ENCODE measurements around the gene SNRNP200.
A peak's percentile ranks its signal among the peaks of the same experiment; 100 is the strongest.

The SNRNP200 gene

DNA sequence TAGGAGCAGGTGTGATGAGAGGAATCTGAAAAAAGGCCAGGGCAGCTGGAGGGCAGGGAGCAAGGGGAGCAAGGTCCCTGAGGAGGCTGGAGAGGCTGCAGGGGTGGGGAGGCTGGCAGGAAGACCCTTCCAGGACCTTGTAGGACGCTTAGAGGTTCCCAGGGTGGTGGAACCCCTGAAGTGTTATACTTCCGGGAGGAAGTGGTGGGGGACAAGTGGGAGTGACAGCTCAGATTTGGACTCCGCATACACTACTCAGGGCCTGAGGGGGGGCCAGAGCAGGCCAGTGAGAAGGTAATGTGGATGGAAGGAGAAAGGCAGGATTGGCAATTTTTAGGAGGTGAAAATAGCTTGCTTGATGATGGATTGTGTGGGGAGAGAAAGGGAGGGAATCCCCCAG lies 28.4 kb upstream of the SNRNP200 start:
- DNase-seq (ENCODE audit: low spot score in 2 of 2) (no peak), ATAC-seq (ENCODE audit: low read depth) (no peak)
- peak overlapping the region; percentile 6 for H3K4me3 Mint-ChIP-seq
- peaks cover 35% of the 10 kb centered on the region for H3K4me1 Mint-ChIP-seq
- peak overlapping the region; percentile 51 for H3K27ac Mint-ChIP-seq
- no peaks in the 10 kb centered on the region for H3K36me3 Mint-ChIP-seq
- H3K27me3 Mint-ChIP-seq: no peaks in the 10 kb centered on the region
- H3K9me3 Mint-ChIP-seq: no peaks in the 10 kb centered on the region

DNA sequence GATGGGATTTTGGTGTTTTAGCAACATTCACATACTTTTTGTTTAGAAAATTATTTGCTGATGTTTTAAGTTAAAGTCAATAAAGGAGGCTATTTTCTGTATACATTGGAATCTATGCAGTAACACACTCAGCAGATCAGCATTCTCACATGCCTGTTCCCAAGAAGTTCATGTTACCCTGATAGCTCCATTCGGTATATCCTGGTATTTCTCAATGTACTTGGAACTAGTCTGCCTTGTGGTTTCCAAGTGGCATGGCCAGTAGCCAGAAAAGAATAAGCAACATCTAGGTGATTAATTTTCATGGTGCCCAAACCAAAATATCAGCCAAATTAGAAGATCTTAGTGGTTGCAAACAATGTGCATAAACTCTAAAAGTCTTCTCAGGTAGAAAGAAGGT lies 25.1 kb upstream of the SNRNP200 start:
- no peaks in the 10 kb centered on the region for H3K27me3 Mint-ChIP-seq
- no peaks in the 10 kb centered on the region for H3K36me3 Mint-ChIP-seq
- no peak overlapping the region for H3K4me3 Mint-ChIP-seq
- H3K4me1 Mint-ChIP-seq: peaks cover 25% of the 10 kb centered on the region
- no peaks in the 10 kb centered on the region for H3K9me3 Mint-ChIP-seq
- DNase-seq (ENCODE audit: low spot score in 2 of 2) (no peak), ATAC-seq (ENCODE audit: low read depth) (no peak)
- no peak overlapping the region for H3K27ac Mint-ChIP-seq

DNA sequence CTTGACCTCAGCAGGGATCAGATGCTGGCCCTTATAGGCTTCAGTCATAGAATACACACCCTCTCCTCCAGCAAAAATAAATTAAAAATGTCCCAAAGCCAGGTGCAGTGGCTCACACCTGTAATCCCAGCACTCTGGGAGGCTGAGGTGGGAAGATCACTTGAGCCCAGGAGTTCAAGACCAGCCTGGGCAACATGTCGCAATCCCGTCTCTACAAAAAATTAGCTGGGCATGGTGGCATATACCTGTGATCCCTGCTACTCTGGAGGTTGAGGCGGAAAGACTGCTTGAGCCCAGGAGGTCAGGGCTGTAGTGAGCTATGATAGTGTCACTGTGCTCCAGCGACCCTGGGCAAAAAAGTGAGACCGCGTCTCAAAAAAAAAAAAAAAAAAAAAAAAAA lies 24.5 kb upstream of the SNRNP200 start:
- DNase-seq (ENCODE audit: low spot score in 2 of 2) (no peak), ATAC-seq (ENCODE audit: low read depth) (no peak)
- H3K4me1 Mint-ChIP-seq: peaks cover 24% of the 10 kb centered on the region
- no peak overlapping the region for H3K4me3 Mint-ChIP-seq
- H3K27ac Mint-ChIP-seq: no peak overlapping the region
- no peaks in the 10 kb centered on the region for H3K9me3 Mint-ChIP-seq
- H3K27me3 Mint-ChIP-seq: no peaks in the 10 kb centered on the region
- no peaks in the 10 kb centered on the region for H3K36me3 Mint-ChIP-seq

DNA sequence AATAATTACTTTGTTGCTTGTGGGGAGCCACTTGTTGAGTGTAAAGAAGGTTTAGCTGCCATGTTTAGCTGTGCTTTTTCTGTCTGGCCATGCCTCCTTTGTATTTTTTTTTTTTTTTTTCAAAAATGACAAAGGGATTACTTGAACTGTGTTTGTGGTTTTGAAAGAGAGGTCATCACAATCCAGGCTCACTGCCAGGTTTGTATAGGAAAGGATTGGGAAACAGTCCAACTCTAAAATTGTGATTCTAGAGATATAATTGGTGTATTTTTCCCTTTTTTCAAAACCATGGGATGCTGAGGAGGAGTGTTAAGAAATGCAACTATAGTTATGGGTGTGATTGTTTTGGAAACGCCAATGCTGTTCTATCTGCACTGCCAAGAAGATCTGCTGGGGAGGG lies 24.1 kb upstream of the SNRNP200 start:
- Mint-ChIP-seq H3K4me1 (peaks cover 24% of the 10 kb centered on the region), H3K27ac (no peak overlapping the region), H3K27me3 (no peaks in the 10 kb centered on the region), H3K36me3 (no peaks in the 10 kb centered on the region), H3K4me3 (no peak overlapping the region), H3K9me3 (no peaks in the 10 kb centered on the region)
- DNase-seq (ENCODE audit: low spot score in 2 of 2) (no peak), ATAC-seq (ENCODE audit: low read depth) (no peak)

DNA sequence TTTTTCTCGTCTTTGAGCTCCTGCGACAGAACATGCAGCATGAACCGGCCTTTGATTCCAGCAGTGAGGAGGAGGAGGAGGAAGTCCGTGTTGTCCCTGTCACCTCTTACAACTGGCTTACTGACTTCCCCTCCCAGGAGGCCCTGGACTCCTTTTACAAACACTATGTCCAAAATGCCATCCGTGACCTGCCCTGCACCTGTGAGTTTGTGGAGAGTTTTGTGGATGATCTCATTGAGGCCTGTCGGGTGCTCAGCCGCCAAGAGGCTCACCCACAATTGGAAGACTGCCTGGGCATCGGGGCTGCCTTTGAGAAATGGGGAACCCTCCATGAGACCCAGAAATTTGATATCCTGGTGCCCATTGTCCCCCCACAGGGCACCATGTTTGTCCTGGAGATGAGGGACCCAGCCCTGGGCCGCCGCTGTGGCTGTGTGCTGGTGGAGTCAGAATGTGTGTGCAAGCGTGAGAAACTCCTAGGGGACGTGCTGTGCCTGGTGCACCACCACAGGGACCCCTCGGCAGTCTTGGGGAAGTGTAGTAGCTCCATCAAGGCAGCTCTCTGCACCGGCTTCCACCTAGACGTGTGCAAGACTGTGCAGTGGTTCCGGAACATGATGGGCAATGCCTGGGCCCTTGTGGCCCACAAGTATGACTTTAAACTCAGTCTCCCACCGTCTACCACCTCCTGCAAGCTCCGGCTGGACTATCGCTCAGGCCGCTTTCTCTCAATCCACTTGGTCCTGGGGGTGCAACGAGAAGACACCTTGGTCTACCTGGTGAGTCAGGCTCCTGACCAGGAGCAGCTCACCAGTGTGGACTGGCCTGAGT lies 21.9 kb upstream of the SNRNP200 start:
- no peaks in the 10 kb centered on the region for H3K27me3 Mint-ChIP-seq
- no peaks in the 10 kb centered on the region for H3K36me3 Mint-ChIP-seq
- H3K4me3 Mint-ChIP-seq: no peak overlapping the region
- H3K4me1 Mint-ChIP-seq: peaks cover 22% of the 10 kb centered on the region
- peak overlapping the region; percentile 51 for H3K27ac Mint-ChIP-seq
- ATAC-seq (ENCODE audit: low read depth): no peak
- no peak for DNase-seq (ENCODE audit: low spot score in 2 of 2)
- H3K9me3 Mint-ChIP-seq: no peaks in the 10 kb centered on the region

DNA sequence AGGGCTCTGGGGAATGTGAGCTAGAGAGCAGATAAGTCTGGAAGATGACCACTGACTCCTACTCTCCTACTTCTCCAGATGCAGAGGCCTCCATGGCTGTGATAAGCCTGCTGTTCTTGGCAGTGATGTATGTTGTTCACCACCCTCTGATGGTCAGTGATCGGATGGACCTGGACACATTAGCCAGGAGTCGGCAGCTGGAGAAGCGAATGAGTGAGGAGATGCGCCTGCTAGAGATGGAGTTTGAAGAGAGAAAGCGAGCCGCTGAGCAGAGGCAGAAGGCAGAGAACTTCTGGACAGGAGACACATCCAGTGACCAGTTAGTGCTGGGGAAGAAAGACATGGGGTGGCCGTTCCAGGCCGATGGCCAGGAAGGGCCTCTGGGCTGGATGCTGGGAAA lies 21.2 kb upstream of the SNRNP200 start:
- DNase-seq (ENCODE audit: low spot score in 2 of 2) (no peak), ATAC-seq (ENCODE audit: low read depth) (no peak)
- Mint-ChIP-seq H3K9me3 (no peaks in the 10 kb centered on the region), H3K36me3 (no peaks in the 10 kb centered on the region), H3K4me3 (no peak overlapping the region), H3K27ac (peak overlapping the region; percentile 51), H3K27me3 (no peaks in the 10 kb centered on the region), H3K4me1 (peaks cover 25% of the 10 kb centered on the region)

DNA sequence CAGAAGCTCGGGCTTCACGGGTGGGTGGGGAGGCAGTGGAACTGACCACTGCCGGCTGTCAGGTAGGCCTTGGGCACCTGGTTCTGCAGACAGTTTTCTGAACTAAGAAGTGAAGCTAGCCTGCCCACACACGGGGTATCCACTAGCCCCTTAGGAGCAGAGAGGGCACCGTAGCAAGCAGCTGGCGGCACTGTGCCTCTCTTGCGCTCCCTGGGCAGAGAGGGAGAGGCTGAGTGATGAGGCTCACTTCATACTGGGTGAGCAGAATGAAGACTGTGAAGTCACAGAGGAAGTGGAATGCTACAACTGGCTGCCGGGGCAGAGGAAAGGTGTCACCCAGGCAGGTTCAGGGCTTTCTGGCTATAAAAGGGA lies 20.5 kb upstream of the SNRNP200 start:
- no peaks in the 10 kb centered on the region for H3K27me3 Mint-ChIP-seq
- H3K27ac Mint-ChIP-seq: peak overlapping the region; percentile 83
- H3K36me3 Mint-ChIP-seq: no peaks in the 10 kb centered on the region
- ATAC-seq (ENCODE audit: low read depth): peak; percentile 9
- H3K4me1 Mint-ChIP-seq: peaks cover 26% of the 10 kb centered on the region
- peak; percentile 14 to 31 for DNase-seq (ENCODE audit: low spot score in 2 of 2)
- peak overlapping the region; percentile 94 for H3K4me3 Mint-ChIP-seq
- no peaks in the 10 kb centered on the region for H3K9me3 Mint-ChIP-seq

DNA sequence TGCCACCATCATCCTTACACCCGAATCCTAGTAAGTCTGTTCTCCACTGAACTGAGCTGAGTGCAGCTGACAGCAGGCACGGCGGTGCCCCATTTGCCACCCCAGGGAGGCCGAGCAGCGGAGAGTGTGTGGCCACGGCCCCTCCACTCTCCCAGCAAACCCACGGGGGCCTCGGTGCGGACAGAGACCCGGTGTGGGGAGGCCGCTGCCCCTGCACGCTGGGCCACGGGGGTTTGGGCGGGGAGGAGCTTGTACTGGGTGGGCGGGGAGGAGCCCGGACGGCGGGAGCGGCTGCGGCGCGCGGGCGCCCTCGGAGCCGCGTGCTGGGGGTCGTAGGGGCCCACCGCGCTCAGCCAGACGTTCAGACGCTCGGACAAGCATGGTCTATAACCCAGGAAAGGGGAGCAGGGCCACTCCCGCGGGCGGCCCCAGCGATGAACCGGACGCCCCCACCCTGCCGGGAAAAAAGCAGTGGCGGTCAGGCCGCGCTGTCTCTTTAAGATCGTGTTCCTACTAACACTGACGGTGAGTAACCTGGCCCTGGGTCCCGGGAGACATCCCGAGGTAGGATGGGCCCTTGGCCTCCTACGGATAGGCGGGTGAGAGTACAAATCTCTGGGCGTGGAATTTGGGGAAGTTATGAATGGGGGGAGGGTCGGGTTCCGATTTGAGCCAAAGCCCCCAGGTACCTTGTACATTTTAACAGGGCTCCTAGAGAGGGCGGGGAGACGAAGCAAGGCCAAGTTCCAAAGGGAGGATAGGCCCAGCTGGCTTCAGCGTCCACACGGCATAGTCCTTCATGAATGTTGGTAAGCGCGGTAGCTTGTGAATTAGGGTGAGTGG lies 19.9 kb upstream of the SNRNP200 start, which contains the start of gene ITPRIPL1:
TSS of gene ITPRIPL1 (plus strand) at position 277 of the 843 bp plus-strand sequence. CDS start at position 800, 523 bp downstream.
- H3K27me3 Mint-ChIP-seq: no peaks in the 10 kb centered on the region
- no peaks in the 10 kb centered on the region for H3K36me3 Mint-ChIP-seq
- H3K4me1 Mint-ChIP-seq: peaks cover 30% of the 10 kb centered on the region
- peak within 1 kb of the TSS; percentile 83 for H3K27ac Mint-ChIP-seq
- ATAC-seq (ENCODE audit: low read depth) (no peak), DNase-seq (ENCODE audit: low spot score in 2 of 2) (peak in 1 of 2 donors; percentile 32)
- H3K4me3 Mint-ChIP-seq: peak within 1 kb of the TSS; percentile 94
- H3K9me3 Mint-ChIP-seq: no peaks in the 10 kb centered on the region

DNA sequence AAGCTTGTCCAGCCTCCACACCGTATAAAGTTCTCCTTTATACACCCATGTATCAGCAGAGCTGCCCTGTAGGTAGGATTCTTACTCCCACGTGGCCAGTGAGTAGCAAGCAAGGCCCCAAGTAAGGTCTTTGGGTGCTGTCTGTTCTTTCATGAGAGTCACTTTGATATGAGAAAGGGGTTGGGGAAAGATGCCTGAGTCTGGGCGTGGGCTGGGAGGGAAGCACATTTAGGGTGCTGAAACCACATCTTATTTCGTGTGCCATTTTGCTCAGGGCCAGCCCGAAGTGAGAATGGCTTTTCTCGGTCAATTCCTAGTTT lies 19.3 kb upstream of the SNRNP200 start:
- Mint-ChIP-seq H3K4me3 (peak overlapping the region; percentile 94), H3K27me3 (no peaks in the 10 kb centered on the region), H3K4me1 (peaks cover 30% of the 10 kb centered on the region), H3K36me3 (no peaks in the 10 kb centered on the region), H3K9me3 (no peaks in the 10 kb centered on the region), H3K27ac (peak overlapping the region; percentile 83)
- no peak for DNase-seq (ENCODE audit: low spot score in 2 of 2)
- no peak for ATAC-seq (ENCODE audit: low read depth)

DNA sequence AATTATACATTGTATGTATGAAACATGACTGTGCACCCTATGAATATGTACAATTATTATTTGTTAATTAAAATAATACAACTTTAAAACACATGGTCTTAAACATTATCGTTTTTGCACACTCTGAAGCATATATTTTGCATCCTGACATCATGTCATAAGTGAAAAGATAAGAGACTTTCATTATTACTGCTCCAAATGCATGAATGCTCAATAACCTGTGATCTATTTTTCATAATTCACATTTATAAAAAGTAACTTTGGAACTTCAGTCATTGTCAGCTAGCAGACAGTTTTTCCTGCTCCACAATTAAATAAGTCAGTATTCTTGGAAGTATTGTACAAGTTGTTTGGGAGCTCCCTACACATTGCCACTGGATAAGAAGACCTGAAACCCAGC lies 18.5 kb upstream of the SNRNP200 start:
- Mint-ChIP-seq H3K9me3 (no peaks in the 10 kb centered on the region), H3K27ac (peak overlapping the region; percentile 83), H3K27me3 (no peaks in the 10 kb centered on the region), H3K36me3 (no peaks in the 10 kb centered on the region), H3K4me1 (peaks cover 33% of the 10 kb centered on the region), H3K4me3 (no peak overlapping the region)
- no peak for DNase-seq (ENCODE audit: low spot score in 2 of 2)
- ATAC-seq (ENCODE audit: low read depth): no peak

DNA sequence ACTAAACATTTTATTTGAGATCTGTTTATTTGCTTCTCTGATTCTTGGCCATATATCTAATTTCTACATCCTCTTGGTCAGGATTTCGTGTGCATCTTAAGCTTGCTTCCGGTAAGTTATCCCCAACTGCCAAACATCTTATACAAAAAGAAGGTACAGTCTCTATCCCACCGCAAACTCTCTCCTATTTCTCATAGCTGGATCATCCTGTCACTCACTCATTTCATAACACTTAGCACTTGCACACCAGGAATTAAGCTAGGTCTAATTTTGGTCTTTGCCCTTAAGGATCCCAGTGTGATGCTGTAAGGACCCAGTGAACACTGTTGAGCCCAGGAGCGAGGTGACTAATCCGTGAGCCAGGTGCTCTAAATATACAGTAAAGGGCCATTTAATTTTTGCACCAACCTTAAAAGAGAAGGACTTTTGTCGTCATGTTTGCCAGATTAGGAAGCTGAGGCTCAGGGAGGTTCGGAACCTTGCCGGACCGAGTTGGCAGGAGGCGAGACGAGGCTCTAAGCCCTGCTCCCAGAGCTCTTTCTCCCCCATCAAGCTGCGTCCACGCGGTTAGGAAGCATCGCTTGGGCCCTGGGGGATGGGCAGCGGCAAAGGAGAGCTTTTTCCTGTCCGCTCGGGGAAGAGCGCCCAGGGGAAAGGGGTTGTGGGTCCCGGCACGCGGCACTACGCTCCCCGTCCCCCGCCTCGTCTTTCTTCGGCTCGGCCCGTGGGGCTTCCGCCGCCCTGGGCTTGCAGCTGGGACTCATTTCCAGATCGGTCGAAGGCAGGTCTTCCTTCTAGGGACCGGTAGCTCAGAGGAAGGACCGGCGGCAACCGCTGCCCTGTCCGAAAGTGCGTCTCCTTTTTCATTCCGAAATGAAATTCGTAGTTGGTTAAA lies 15.6 kb upstream of the SNRNP200 start:
- peaks cover 32% of the 10 kb centered on the region for H3K4me1 Mint-ChIP-seq
- H3K27ac Mint-ChIP-seq: peak overlapping the region; percentile 21
- H3K4me3 Mint-ChIP-seq: peak overlapping the region; percentile 81
- no peaks in the 10 kb centered on the region for H3K27me3 Mint-ChIP-seq
- peak in 1 of 2 donors; percentile 27 for DNase-seq (ENCODE audit: low spot score in 2 of 2)
- ATAC-seq (ENCODE audit: low read depth): peak; percentile 4
- H3K9me3 Mint-ChIP-seq: no peaks in the 10 kb centered on the region
- H3K36me3 Mint-ChIP-seq: peaks cover 2% of the 10 kb centered on the region

DNA sequence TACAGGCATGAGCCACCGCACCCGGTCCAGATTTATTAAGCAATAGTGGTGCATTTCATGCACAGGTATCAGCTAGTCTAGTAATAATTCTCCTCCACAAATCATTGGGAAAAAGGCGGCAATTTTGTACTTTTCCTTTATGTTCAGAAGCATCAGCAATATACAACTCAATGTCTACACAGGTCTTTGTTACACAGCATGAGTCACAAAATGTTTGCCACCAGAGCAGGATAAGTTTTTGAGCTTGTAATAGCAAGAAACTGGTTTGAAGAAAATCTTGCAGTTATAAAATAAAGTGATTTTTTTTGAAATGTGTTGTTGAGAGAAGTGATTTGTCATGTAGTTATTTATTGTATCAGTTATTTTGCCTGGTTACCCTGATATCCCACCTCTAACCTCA lies 15.0 kb upstream of the SNRNP200 start:
- no peaks in the 10 kb centered on the region for H3K27me3 Mint-ChIP-seq
- peaks cover 29% of the 10 kb centered on the region for H3K4me1 Mint-ChIP-seq
- peaks cover 2% of the 10 kb centered on the region for H3K36me3 Mint-ChIP-seq
- H3K4me3 Mint-ChIP-seq: peak overlapping the region; percentile 81
- peak overlapping the region; percentile 21 for H3K27ac Mint-ChIP-seq
- H3K9me3 Mint-ChIP-seq: no peaks in the 10 kb centered on the region
- DNase-seq (ENCODE audit: low spot score in 2 of 2) (no peak), ATAC-seq (ENCODE audit: low read depth) (no peak)

DNA sequence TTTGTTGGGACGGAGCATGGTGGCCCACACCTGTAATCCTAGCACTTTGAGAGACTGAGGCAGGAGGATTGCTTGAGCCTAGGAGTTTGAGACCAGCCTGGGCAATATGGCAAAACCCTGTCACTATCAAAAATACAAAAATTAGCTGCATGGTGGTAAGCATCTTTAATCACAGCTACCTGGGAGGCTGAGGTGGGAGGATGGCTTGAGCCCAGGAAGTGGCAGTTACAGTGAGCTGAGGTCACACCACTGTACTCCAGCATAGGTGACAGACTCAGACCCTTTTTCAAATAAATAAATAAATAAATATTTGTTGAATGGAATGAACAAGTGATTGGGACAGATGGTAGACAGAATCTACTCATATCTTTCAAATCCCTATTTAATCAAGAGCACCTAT lies 14.1 kb upstream of the SNRNP200 start:
- peaks cover 2% of the 10 kb centered on the region for H3K36me3 Mint-ChIP-seq
- peaks cover 24% of the 10 kb centered on the region for H3K4me1 Mint-ChIP-seq
- DNase-seq (ENCODE audit: low spot score in 2 of 2): no peak

DNA sequence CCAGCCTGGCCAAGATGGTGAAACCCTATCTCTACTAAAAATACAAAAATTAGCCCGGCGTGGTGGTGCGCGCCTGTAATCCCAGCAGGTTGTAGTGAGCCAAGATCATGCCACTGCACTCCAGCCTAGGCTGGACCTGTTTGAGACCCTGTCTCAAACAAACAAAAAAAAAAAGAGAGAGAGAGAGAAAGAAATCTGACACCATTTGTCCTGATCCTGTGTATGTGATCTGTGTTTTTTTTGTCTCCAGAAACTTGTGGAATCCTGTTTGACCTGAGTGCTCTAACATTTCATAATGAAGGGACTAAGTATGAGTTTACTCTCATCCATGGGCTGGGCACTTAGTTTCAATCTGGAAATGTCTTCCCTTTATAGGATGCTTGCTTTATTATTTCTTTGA lies 13.4 kb upstream of the SNRNP200 start:
- Mint-ChIP-seq H3K27ac (peak overlapping the region; percentile 21), H3K9me3 (no peaks in the 10 kb centered on the region), H3K4me1 (peaks cover 24% of the 10 kb centered on the region), H3K27me3 (no peaks in the 10 kb centered on the region), H3K36me3 (peaks cover 2% of the 10 kb centered on the region), H3K4me3 (no peak overlapping the region)
- no peak for ATAC-seq (ENCODE audit: low read depth)
- no peak for DNase-seq (ENCODE audit: low spot score in 2 of 2)

More for the DNA sequence above, 14.1 kb upstream of the SNRNP200 start:
- Mint-ChIP-seq H3K27me3 (no peaks in the 10 kb centered on the region), H3K9me3 (no peaks in the 10 kb centered on the region), H3K4me3 (no peak overlapping the region), H3K27ac (peak overlapping the region; percentile 21)
- no peak for ATAC-seq (ENCODE audit: low read depth)
